ENCODE results near the gene ADAMTS18. TPM values are rescaled to one million over a fixed set of nuclear protein-coding genes. Genes with fewer than 3 reads are reported as not detected.

Gene ADAMTS18
- total and polyA plus RNA-seq, 5 donors, result not detected

DNA sequence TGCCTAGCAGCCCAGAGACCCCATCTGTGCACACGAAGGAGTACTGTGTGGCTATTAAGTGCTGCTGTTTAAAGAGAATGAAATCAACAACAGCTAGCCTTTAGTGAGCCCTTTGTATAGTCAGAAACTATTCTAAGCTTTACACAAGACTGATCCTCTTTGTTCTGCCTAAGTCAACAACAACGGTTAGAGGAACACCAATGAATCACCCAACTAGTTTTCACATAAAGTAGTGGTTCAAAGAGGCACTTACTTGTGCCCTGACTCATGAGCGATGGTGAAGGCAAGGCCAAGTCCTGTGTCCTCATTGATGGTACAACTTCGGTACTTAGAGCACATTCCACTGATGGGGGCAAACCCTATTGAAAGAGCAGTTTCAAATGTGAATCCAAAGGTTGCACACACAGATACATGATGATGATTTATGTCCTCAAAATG lies 75.8 kb downstream of the ADAMTS18 start:
- ATAC-seq, result no peak
- intact Hi-C loops (cut with DNase I), result no loop called here
- WGBS, result 66% methylated on average over 4 of the region's 4 CpGs

DNA sequence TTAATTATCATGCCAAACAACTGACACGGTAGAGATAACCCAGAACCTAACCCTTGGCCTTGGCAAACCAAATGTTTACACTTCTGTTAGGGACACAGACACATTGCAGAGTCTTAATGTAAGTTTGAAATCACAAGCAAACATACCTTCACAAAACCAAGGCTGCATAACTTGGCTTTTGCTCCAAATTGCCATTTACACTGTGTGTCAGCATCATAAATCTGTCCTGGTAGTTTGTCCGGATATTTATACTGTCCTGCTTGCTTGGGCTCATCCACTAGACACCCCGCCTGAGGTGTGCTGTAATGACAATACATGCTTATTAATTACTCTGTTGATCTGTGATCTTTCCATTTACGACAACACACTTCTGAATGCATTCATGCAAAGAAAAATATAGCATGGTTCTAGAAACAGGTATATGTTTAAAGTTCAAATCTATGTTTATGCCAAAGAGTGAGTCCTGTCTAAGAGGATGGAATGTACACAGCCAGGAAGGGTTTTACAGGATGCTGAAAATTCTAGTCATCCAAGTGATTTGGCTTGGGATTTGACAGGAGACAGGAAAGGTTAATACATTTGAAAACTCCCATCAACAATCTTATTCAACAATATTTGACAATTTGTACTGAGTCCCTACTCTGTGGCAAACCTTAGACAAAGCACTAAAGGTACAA lies 81.1 kb downstream of the ADAMTS18 start:
- H3K9me3 ChIP-seq (ENCODE audit: control insufficient read depth, low read length), result no peaks in the 10 kb centered on the region
- intact Hi-C loops (cut with DNase I), result no loop called here
- no peak overlapping the region for H3K4me3 ChIP-seq (ENCODE audit: low read length)
- no peak for DNase-seq
- WGBS, result 63% methylated on average over 4 of the region's 4 CpGs
- H3K4me1 ChIP-seq (ENCODE audit: control insufficient read depth, insufficient read depth, low read length), result no peaks in the 10 kb centered on the region
- no peak for ATAC-seq
- H3K27ac ChIP-seq (ENCODE audit: low read length), result no peak overlapping the region
- no peaks in the 10 kb centered on the region for H3K27me3 ChIP-seq (ENCODE audit: control insufficient read depth, insufficient read depth)

More for the DNA sequence above, 75.8 kb downstream of the ADAMTS18 start:
- H3K4me3 ChIP-seq (ENCODE audit: low read length), result no peak overlapping the region
- no peaks in the 10 kb centered on the region for H3K9me3 ChIP-seq (ENCODE audit: control insufficient read depth, low read length)
- no peak for DNase-seq
- no peak overlapping the region for H3K27ac ChIP-seq (ENCODE audit: low read length)
- H3K27me3 ChIP-seq (ENCODE audit: control insufficient read depth, insufficient read depth), result no peaks in the 10 kb centered on the region
- no peaks in the 10 kb centered on the region for H3K4me1 ChIP-seq (ENCODE audit: control insufficient read depth, insufficient read depth, low read length)

DNA sequence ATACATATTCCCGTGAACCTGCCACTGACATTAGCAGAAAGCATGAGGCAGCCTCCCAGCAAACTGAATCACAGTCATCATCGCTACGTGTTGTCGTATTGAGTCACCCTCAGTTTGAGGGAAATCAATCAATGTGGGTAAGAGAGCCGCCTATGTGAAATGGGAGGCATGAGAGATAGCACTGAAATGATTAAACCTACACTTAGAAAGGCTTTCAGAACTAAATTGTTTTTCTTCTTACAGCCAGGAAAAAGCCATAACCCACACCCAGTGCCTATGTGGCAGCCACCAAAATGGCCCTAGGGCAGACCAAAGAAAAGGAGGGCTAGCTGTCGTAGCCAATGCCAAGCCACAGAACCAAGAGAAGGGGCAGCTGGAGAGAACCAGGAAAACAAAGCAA lies 90.5 kb downstream of the ADAMTS18 start:
- Histone ChIP-seq H3K4me1 (ENCODE audit: control insufficient read depth, insufficient read depth, low read length) (no peaks in the 10 kb centered on the region), H3K27ac (ENCODE audit: low read length) (no peak overlapping the region), H3K27me3 (ENCODE audit: control insufficient read depth, insufficient read depth) (no peaks in the 10 kb centered on the region), H3K9me3 (ENCODE audit: control insufficient read depth, low read length) (no peaks in the 10 kb centered on the region), H3K4me3 (ENCODE audit: low read length) (no peak overlapping the region)
- ATAC-seq (no peak), DNase-seq (no peak)
- intact Hi-C loops (cut with DNase I), result no loop called here
- WGBS, result 82% methylated on average over 6 of the region's 6 CpGs

DNA sequence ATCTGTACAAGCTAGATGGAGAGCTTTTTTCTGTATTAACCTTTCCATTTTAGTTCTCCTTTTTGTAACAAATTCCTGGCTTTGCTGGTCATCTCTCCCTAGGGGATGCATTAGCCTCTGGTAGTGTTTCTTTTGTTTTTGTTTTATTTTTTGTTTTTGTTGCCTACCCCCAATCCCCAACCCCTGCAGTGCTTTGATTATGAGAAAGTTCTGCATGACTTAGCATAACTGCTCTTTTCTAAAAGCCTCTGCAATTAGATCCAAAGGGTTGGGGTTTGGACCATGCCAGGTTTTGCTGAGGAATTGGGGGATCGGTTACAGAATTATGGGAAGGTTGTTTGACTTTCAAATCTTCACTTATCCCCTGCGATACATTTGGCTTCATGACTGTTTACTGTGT lies 98.2 kb downstream of the ADAMTS18 start:
- H3K27ac ChIP-seq (ENCODE audit: low read length), result no peak overlapping the region
- H3K27me3 ChIP-seq (ENCODE audit: control insufficient read depth, insufficient read depth), result no peaks in the 10 kb centered on the region
- no peaks in the 10 kb centered on the region for H3K9me3 ChIP-seq (ENCODE audit: control insufficient read depth, low read length)
- ATAC-seq (no peak), DNase-seq (no peak)
- no peaks in the 10 kb centered on the region for H3K4me1 ChIP-seq (ENCODE audit: control insufficient read depth, insufficient read depth, low read length)
- intact Hi-C loops (cut with DNase I), result no loop called here
- H3K4me3 ChIP-seq (ENCODE audit: low read length), result no peak overlapping the region
- 36% methylated on average over 2 of the region's 2 CpGs for WGBS

DNA sequence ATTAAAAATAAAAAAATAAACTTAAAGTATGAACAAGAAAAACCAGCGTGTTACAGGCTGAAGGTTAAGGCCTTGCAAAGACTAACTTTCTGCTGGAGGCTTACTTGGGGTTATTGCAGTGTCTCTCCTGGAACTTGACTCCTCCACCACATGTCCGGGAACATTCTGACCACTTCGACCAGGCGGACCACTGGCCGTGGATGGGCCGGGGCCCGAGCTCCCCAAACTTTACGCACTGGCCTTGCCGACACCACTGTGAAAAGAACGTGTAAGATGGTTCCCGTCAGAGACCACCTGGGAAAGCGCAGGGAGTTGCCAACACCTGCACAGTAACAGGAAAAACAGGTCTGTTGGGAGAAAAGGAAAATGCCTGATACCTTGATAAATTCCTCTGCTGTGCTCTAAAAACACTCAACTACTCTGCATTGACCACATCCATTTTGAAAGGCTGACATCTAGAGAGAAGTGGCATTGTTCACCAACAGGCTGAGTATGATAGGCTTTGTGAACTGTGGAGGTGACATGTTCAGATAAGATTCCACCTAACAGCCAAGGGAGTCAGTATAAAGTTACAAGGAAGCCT lies 99.1 kb downstream of the ADAMTS18 start:
- no peak overlapping the region for H3K4me3 ChIP-seq (ENCODE audit: low read length)
- DNase-seq (no peak), ATAC-seq (no peak)
- no peak overlapping the region for H3K27ac ChIP-seq (ENCODE audit: low read length)
- no peaks in the 10 kb centered on the region for H3K4me1 ChIP-seq (ENCODE audit: control insufficient read depth, insufficient read depth, low read length)
- H3K9me3 ChIP-seq (ENCODE audit: control insufficient read depth, low read length), result no peaks in the 10 kb centered on the region
- intact Hi-C loops (cut with DNase I), result no loop called here
- 82% methylated on average over 12 of the region's 12 CpGs for WGBS
- no peaks in the 10 kb centered on the region for H3K27me3 ChIP-seq (ENCODE audit: control insufficient read depth, insufficient read depth)

DNA sequence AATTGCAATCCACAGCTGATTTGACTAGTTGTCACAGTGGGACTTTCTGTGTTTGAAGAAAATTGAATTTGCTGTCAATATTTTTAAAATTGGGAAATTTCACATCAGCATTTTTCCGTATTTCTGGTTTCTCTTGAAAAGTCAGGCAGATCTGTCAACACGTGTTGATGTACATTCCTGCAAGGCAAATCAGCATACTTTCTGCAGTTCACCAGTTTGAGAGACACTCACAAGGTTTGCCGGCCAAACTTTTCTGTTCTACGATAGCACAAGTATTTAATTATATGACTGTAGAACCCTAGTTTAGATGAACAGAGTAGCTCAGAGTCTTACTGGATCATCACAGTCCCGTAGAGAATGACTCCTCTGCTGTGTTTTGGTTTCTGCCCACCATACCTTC lies 102.0 kb downstream of the ADAMTS18 start:
- 64% methylated on average over 5 of the region's 5 CpGs for WGBS

DNA sequence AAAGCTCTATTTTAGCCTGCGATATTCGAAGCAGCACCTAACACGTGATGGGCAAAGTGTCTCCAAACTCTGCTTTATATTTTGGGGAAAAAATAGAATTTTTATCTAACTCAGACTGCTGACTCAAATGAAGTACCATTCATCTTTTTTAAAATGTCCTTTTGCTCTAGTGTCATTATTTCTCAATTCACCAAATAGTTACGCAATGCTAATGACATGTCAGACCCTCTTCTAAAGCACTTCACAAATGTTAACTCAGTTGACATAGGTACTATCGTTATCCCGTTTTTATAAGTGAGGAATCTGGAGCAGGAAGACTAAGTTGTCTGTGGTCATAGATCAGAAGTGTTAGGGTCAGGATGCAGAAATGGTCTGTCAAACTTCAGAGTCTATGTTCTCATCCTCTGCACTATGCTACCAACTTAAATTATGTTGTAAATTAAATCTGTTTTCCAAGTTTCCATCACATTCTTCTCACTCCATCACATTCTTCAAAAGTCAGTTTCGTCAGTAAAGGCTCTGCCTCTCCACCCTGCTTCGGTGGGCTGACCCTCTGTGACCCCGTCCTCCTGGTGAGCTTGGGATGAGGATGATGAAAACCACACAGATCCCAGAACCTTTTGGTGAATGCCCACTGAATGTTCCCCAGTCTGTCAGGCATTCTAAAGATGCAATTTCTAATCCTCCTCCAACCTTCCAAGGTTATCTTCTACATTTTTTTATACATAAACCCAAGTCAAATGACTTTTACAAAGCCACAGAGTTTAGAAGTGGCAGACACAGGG lies 102.8 kb downstream of the ADAMTS18 start:
- H3K4me3 ChIP-seq (ENCODE audit: low read length), result no peak overlapping the region
- WGBS, result 58% methylated on average over 9 of the region's 9 CpGs
- intact Hi-C loops (cut with DNase I), result no loop called here
- DNase-seq (no peak), ATAC-seq (no peak)
- H3K4me1 ChIP-seq (ENCODE audit: control insufficient read depth, insufficient read depth, low read length), result no peaks in the 10 kb centered on the region
- H3K27ac ChIP-seq (ENCODE audit: low read length), result no peak overlapping the region
- no peaks in the 10 kb centered on the region for H3K9me3 ChIP-seq (ENCODE audit: control insufficient read depth, low read length)
- H3K27me3 ChIP-seq (ENCODE audit: control insufficient read depth, insufficient read depth), result no peaks in the 10 kb centered on the region

More for the DNA sequence above, 102.0 kb downstream of the ADAMTS18 start:
- ATAC-seq (no peak), DNase-seq (no peak)
- no peak overlapping the region for H3K27ac ChIP-seq (ENCODE audit: low read length)
- intact Hi-C loops (cut with DNase I), result no loop called here
- no peaks in the 10 kb centered on the region for H3K9me3 ChIP-seq (ENCODE audit: control insufficient read depth, low read length)
- no peaks in the 10 kb centered on the region for H3K4me1 ChIP-seq (ENCODE audit: control insufficient read depth, insufficient read depth, low read length)
- no peak overlapping the region for H3K4me3 ChIP-seq (ENCODE audit: low read length)
- H3K27me3 ChIP-seq (ENCODE audit: control insufficient read depth, insufficient read depth), result no peaks in the 10 kb centered on the region

DNA sequence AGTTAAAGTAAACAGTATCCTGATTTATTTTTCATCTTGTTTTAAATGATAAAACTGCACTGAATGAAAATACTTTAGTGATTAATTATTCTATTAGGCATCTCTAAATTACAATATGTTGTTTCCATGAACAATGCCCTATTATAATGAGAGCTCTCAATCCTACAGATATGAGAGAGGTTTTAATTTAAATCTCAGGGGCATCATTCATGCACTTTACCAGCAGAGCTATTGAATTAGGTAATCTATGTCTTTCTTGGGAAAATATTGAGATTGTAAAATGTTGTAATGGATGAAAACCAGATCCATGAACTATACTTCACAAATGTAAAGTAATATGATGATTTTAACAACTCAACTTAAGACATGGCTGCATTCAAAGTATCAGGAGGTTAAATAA lies 103.8 kb downstream of the ADAMTS18 start:
- H3K9me3 ChIP-seq (ENCODE audit: control insufficient read depth, low read length), result no peaks in the 10 kb centered on the region
- H3K4me1 ChIP-seq (ENCODE audit: control insufficient read depth, insufficient read depth, low read length), result no peaks in the 10 kb centered on the region
- H3K27me3 ChIP-seq (ENCODE audit: control insufficient read depth, insufficient read depth), result no peaks in the 10 kb centered on the region
- no peak overlapping the region for H3K4me3 ChIP-seq (ENCODE audit: low read length)
- ATAC-seq (no peak), DNase-seq (no peak)
- no peak overlapping the region for H3K27ac ChIP-seq (ENCODE audit: low read length)
- intact Hi-C loops (cut with DNase I), result no loop called here

DNA sequence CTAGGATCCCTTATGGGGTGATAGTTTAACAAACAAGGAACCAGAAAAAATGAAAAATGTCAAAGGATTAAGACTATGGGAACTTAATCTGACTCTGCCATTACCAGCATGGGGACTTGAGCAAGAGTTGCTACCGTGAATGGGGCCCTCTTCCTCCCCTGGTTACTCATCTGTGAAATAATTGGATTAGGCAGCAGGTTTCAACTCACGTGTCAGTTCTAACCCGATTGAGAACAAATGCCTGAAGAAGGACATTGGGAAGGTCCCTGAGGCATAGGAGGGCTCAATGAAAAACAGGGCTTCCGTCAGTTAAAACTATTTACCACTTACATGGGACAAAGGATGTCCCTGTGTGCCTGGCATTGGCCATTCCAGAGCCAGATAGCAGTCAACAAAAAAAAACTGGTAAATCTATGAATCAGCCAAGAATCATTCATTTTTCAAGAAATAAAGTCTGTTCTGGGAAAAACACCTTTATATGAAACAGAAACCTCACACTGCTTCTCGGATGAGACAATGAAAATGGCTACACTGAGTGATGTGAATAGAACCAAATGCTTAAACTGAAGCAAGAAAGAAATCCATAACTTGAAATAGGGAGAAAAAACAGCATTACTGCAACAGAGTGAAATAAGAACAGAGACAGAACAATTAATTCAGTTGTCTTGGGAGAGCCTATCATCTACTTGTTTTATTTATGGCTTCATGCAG lies 104.3 kb downstream of the ADAMTS18 start:
- 56% methylated on average over 5 of the region's 5 CpGs for WGBS
- no peak overlapping the region for H3K27ac ChIP-seq (ENCODE audit: low read length)
- H3K9me3 ChIP-seq (ENCODE audit: control insufficient read depth, low read length), result no peaks in the 10 kb centered on the region
- H3K4me1 ChIP-seq (ENCODE audit: control insufficient read depth, insufficient read depth, low read length), result no peaks in the 10 kb centered on the region
- intact Hi-C loops (cut with DNase I), result no loop called here
- no peak for ATAC-seq
- DNase-seq, result no peak
- H3K4me3 ChIP-seq (ENCODE audit: low read length), result no peak overlapping the region
- no peaks in the 10 kb centered on the region for H3K27me3 ChIP-seq (ENCODE audit: control insufficient read depth, insufficient read depth)

DNA sequence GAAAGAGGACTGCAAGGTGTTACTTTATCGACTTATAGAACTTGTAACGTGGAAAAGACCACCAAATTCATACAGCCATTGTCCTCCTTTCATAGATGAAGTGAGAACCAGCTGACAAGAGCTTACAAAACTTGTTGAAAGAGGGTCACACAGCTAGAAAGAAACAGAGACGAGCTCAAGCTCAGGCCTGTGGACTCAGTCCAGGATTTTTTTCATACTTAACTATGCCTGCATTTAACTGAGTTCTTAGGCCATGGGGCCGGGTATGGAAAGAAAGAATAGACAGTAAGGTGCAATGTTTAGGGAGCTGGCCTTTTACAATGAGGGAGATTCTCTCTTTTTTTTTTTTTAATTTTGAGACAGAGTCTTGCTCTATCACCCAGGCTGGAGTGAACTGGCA lies 106.1 kb downstream of the ADAMTS18 start:
- no peak overlapping the region for H3K4me3 ChIP-seq (ENCODE audit: low read length)
- ATAC-seq (no peak), DNase-seq (no peak)
- H3K4me1 ChIP-seq (ENCODE audit: control insufficient read depth, insufficient read depth, low read length), result no peaks in the 10 kb centered on the region
- WGBS, result 49% methylated on average over 4 of the region's 4 CpGs
- H3K27me3 ChIP-seq (ENCODE audit: control insufficient read depth, insufficient read depth), result no peaks in the 10 kb centered on the region
- intact Hi-C loops (cut with DNase I), result no loop called here
- no peaks in the 10 kb centered on the region for H3K9me3 ChIP-seq (ENCODE audit: control insufficient read depth, low read length)
- no peak overlapping the region for H3K27ac ChIP-seq (ENCODE audit: low read length)

DNA sequence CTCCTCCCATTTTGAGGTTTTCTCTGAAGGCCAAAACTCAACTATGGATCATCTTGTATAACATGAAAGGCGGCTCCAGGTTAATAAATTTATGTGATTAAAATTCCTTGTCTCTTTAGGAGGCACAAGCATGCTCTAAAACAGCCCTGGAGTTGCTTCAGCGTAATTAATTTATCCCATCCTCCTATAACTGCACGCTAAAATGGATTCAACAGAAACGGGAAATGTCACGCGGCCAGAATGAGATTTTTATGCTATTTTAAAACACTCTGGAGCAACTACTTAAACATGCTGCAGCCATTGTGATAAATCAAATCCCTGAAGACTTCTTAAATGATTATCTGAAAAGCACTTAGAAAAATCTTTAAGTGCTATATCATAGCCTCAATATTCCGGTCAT lies 106.6 kb downstream of the ADAMTS18 start:
- 66% methylated on average over 7 of the region's 7 CpGs for WGBS
- Histone ChIP-seq H3K27ac (ENCODE audit: low read length) (no peak overlapping the region), H3K27me3 (ENCODE audit: control insufficient read depth, insufficient read depth) (no peaks in the 10 kb centered on the region), H3K4me1 (ENCODE audit: control insufficient read depth, insufficient read depth, low read length) (no peaks in the 10 kb centered on the region), H3K9me3 (ENCODE audit: control insufficient read depth, low read length) (no peaks in the 10 kb centered on the region), H3K4me3 (ENCODE audit: low read length) (no peak overlapping the region)
- intact Hi-C loops (cut with DNase I), result no loop called here
- no peak for ATAC-seq
- no peak for DNase-seq

Data from right cardiac atrium (tissue), 5 donors.